GM19351 (cell line): ENCODE results near the gene PCP4.

Source experiments
- ATAC-seq: cut with Tn5 transposase; IDR thresholded peaks from one replicate; pipeline ENCODE4 v1.9.1; 2021; ENCODE audit warnings: mild to moderate bottlenecking, moderate library complexity; ENCODE audit not compliant: unreplicated experiment

PCP4 gene

DNA sequence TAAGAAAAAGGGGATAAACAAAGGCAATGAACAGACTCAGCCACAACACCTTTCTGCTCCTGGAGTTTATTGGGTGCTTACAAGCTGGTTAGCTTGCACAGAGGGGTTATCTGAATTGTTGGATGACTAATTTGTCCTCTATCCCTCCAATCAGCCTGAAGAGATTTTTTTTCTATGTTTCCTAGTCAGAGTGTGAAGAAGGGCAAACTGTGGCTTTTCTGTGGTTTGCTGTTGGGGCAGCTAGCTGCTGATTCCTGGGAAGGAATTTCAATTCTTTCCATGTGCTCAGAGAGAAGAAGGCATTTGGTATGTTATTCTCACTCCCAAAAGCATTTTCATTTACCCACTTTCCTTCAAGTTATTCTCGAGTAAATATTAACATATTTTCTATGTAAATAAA, 48.6 kb downstream of the PCP4 start:
- ATAC-seq, result no peak

DNA sequence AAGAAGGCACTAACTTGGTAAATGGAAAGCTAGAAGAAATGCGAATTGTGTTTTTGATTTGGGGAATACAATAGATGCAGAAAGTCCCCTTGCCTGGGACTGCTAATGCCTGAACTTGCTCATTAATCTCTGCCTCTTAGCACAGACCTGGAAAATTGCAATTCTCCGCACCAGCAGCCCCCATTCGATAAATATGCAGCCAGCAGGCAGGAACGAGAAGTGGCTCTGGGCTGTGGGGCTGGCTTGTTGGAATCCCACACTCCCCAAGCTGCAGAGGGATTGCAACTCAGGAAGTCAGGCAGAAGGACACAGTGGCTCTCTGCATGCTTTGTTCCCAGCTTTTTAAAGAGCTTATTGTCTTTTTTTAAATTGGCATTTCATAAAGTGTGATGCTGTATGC, 51.3 kb downstream of the PCP4 start:
- ATAC-seq, result no peak

DNA sequence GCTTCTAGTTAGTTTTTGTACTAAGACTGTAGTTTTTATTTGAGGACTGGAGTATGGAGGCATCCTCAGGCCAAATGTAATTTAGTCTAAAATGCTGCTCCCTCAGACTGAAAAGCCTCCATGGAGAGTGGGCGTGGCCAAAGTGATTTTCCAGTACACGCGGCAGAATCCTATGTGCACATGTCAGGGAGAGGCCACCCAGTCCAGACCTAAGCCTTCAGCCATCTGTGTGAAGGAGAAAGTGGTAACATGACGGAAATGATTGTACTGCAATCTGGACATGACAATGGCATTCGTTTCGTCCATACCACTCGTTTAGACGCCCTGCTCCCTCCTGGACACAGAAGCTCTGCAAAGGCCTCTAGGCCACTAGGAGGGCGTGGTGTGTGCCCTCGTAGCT, 56.2 kb downstream of the PCP4 start:
- ATAC-seq, result no peak

DNA sequence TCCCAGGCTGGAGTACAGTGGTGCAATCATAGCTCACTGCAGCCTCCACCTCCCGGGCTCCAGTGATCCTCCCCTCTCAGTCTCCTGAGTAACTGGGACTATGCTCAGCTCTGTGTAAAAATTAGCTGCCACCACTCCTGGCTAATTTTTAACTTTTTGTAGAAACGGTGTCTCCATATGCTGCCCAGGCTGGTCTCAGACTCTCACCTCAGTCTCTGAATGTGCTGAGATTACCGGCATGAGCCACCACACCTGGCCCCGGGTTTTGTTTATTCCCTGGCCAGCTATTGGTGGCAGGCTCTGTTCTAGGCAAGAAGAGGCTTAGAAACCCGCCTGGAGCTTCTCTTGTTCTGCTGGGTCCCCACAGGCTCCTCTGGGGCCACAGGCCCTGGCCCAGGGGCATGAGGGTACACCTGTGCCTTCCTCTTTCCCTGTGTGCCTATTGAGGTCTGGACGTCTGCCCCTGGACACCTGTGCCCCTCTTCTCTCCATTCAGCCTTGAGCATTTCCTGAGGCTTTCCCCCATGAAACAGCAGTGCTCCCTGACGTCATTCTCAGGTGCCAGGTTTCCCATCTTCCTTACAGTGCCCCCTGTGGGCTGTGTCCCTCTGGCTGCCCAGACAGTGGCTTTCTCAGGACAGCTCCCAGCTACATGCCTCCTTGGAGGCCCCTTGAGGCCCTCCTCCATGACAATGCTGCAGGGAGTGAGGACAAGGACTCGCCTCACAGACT, 57.5 kb downstream of the PCP4 start:
- ATAC-seq, result no peak

DNA sequence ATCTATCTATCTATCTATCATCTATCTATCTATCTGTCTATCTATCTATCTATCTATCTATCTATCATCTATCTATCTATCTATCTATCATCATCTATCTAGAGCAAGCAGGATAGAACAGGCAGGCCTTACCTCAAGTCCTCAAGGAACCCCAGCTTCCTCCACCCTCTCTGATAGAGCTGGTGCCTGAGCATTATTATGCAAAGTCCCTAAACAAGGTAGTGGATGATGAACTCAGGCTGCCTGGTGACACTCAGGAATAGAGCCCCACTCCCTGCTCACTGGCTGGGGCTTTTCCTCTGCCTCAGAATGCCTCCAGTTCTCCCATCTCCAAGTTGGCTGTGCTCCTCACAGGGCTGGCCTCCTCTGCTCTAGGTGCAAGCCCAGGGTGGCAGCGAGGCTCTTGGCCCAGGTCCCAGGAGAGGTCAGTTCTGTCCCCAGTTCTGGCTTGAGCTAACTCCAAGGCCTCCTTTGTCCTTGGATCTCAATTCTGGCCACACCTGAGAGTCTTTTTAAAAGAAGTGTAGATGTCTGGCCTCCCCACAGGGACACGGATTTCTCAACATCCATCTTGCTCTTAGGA, 60.2 kb downstream of the PCP4 start:
- no peak for ATAC-seq

DNA sequence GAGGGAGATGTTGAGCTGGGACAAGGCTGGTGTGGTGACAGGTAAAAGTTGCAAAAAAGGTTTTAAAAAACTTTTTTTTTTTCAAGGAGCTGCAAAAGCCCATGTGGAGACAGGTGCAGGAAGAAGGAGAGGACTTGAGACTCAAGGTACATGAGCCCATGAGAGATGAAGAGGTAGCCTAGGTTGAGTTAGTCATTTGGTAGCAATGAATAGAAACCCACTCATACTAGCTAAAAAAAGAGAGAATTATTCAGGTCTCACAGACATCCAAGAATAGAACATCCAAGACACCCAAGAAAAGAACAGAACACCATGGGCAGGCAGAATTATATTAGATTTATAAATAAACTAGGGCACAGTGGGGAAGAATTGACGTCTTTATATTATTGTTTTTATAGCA, 65.1 kb downstream of the PCP4 start:
- no peak for ATAC-seq

DNA sequence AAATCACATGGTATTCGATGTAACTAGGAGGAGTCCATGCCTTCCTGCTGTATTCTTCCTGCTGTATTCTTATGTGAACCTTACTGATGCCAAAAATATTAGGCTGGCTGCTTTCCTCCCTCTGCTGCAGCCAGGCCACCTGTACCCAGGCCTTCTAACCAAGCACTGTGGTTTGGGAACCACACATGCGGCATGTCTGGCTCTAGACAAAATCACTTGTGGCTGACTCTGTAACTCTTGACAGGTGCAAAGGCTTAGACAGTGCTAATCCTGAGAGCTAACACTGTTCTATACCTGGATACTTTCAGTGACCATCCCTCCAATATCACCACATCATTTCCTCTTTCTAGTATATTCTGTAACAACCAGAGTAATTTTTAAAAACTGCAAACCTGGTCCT, 67.7 kb downstream of the PCP4 start:
- no peak for ATAC-seq

DNA sequence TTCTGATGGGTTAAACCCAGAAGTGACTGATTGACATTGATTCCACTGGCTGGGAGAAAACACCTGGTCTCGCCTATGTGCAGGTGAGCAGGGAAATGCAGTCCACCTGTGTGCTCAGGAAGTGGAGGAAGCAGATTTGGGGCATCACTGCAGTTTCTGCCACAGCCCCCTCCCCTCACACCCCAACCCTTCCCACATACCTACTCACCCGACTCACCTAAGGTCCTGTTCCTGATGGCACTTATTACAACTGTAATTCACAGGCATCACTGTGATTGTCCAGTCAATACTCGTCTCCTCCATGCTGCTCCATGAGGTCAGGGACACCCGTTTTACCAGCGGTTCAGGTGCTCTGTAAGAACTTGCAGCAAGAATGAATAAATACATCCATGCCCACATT, 68.5 kb downstream of the PCP4 start:
- ATAC-seq, result no peak

DNA sequence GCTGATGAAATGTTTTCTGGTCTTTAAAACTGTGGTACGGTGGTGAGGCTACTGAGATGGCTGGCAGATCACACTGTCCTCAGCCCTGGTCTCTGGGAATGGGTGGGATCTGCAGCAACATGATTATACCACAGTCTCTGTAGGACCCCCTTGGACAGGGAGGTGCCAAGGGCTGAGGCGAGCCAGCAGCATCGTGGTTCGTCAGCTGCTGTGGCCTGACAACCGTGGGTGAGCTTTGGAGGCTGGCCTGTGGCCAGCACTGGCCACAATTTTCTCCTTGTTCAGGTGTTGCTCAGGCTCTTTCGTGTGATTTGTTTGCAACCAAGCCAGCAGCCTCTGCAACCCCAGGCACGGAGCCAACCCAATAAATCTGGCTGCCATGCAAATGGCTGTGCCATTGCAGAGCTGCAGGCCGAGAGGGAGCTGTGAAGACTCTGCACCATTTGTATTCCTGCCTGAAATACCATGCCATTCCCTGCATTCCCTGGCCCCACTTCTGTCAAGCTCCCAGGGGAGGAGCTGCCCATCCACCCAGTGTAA, 70.9 kb downstream of the PCP4 start:
- ATAC-seq, result no peak

DNA sequence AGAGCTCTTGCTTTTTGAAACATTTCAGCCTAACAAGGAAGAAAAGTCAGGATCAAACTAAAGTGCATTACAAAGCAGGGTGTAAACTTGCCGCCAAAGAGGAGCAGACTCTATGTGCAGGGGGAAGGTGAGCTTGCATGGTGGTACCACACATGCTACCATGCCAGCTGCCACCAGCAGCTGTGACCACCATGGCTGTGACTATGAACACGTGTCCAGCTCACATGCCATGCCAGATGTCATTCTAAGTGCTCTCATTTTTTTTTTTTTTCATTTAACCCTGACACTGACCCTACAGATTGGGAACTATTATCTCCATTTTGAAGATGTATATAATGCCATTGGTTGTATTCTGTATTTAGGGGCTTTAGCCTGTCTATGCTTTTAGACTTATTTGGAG, 79.0 kb downstream of the PCP4 start:
- ATAC-seq, result no peak

DNA sequence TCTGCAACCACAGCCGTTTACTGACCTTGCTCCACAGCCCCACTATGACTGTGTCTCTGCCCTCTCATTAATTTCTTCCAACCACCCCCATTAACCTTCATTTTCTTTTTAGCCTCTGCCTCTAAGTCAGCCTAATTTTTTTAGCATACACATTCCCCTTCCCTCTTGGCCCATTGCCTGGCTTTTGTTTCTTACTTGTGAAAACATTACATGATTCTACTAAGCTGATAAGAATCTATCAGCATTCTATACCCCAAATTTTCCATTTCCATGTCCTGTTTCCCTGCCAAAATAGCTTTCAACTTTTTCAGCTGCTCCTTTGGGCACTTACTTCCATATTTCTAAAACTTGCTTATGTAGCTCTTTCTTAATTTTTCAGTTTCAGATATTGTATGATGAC, 79.8 kb downstream of the PCP4 start:
- no peak for ATAC-seq

DNA sequence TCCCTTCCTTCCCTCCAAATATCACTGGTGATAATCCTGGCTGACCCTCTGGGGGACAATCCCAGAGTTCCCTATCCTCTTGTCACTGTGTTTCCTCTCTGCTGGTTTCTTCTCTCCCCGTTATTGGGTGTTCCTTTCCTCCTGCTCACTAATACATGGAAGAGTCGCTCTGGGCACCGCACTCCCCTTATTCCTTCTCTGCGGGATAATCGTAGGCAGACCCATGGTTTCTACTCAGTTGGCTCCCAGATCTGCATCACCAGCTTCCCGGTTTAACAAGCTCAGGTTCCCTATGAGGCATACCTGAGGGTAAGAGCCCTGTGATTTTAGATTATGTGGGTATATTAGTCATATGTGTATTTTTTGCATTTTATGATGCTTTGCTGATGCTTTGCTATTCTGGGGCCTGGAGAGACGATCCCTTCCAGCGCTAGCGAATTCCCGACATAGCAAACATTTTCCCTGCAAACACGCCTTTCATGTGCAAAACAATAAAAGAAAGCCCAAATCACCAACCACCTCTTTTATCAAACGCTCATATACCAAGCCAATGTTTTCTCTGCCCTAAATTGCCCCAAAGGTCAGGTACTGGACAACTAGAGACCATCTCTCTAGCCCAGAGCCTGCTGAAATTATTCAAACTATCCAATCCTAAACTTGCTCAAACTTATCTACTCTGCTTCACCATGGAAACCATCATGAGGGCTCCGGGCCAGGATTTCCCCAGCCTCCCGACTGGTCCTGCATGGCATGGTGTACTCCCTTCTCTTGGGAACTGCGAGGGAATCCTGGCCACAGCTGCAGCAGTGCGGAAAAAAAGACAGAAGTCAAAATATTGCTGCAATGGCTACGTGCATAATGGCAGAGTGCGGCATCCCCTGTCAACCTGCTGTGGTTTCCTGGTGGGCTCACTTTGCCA, 84.2 kb downstream of the PCP4 start:
- no peak for ATAC-seq

DNA sequence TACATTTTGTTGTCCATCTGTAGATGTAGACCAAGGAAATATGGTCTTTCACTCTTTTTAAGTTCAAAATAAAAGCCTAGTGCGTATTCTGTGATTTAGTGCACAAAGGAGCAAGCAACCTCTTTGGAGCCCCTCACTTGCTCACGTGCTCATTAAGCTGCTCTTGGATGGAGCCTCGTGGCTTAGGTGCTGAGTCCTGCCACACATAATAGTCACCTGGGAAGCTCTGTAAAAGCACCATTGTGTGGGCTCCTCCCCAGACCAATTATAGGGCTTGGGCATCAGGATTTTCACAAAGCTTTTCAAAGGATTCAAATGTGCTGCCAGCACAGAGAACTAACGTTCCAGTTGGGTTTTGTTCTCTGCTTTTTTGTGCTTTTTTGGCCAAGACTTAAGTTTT, 85.0 kb downstream of the PCP4 start:
- ATAC-seq, result no peak

DNA sequence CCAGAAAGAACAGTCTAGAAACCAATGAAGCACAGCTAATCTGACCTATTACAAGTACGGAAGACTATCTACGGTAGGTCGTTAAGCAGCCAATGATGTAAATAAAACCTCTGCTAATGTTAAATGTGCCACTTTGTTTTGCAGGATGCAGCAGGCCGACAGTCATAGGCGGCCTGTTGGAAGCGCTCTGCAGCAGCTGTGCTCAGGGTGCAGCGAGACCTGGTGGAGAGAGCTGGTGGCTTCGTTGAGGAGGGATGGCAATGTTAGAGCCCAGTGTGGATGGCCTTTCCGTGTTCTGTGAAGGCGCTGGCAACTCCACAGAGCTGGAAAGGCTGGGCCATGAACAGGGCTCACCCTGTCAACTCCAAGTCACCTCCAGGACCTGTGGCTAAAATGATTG, 87.3 kb downstream of the PCP4 start:
- no peak for ATAC-seq

DNA sequence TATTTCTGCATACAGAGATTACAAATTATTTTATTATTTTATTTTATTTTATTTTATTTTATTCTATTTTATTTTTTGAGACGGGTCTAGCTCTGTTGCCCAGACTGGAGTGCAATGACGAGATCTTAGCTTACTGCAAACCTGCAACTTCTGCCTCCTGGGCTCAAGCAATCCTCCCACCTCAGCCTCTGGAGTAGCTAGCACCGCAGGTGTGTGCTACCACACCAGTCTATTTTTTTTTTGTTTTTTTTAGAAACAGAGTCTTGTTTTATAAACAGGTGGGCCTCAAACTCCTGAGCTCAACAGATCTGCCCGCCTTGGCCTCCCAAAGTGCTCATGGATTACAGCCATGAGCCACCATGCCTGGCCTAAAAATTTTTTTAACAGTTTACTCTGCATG, 88.1 kb downstream of the PCP4 start:
- no peak for ATAC-seq

DNA sequence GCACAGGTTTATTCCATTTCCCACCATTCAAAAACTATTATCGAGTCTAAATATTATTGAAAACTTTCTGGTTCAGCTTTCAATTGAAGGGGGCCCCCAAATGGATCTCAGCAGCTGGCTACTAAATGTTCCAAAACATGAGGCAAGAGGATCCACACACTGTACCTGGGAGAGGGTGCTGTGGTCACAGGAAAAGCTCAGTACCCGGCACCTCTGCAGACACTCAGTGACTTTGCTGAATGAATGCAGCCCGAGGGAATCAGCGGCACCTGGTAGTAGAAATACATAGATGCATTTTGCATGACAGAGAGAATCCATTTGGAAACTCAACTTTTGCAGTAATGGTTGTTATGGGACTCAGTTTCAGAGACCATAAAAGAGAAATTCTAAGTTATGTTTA, 89.3 kb downstream of the PCP4 start:
- no peak for ATAC-seq

DNA sequence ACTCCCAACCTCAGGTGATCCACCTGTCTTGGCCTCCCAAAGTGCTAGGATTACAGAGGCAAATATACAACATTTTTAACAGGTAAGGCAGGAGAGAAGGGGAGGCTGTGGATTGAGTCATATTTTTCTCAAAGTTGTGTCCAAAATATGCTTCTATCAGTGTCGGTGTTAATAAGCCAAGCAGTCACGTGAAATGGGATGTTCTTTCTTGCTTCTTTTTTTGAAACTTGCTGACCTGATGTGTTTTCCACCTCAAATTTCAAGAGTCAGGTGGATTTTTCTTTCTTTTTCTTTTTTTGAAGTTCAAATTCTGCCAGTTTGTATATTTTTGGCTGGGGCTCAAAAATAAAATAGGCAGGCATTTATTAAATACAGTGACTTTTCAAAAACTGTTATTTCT, 91.5 kb downstream of the PCP4 start:
- no peak for ATAC-seq

DNA sequence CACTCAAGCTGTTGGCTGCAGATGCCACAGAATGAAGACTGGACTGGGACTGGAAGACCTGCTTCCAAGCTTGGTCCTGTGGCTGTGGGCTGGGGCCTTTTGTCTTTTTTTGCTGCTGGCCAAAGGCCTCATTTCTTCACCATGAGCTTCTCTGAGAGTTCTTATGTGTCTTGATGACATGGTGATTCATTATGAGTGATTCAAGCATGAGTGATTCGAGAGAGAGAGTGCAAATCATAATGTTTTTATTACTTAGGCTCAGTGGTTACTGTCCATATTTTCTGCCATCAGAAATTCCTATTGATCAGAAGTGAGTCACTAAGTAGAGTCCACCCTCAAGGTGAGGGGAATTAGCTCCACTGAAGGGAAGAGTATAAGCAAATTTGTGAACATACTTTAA, 94.0 kb downstream of the PCP4 start:
- ATAC-seq, result no peak

DNA sequence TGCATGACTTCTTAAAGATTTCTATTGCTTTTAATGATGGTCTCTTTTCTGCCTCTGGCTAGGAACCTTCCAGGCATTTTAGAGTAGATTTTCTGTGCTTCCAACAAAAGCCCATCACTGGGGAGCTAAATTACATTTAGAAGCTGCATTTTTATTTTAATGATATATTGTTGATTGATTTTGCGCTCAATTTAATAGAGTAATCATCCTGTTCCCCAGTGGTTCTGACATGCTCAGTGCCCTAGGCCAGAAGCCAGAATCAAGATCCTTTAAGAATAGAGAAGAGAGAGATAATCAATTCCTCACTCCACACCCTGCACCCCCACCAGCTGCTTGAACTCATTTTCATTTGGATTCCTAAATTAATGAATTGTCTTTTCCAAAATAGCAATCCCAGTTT, 97.8 kb downstream of the PCP4 start:
- no peak for ATAC-seq

DNA sequence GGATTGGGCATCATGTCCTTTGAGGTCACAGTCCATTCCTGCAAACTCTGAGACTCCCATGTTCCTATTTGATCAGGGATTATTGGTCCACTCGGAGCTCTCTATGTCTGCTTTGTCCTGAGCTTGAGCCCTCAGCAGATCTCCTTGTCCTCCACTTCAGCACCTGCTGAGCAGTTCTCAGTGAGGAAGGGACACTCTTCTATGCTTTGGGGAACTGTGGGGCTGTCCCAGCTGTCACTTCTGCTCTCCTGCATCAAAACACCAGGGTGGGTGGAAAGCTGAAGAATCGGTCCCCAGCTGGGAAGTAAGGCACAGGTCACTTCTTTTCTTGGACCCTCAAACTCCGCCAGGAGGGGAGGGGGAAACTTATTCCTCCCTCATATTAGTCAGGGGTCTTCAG, 99.5 kb downstream of the PCP4 start:
- no peak for ATAC-seq

DNA sequence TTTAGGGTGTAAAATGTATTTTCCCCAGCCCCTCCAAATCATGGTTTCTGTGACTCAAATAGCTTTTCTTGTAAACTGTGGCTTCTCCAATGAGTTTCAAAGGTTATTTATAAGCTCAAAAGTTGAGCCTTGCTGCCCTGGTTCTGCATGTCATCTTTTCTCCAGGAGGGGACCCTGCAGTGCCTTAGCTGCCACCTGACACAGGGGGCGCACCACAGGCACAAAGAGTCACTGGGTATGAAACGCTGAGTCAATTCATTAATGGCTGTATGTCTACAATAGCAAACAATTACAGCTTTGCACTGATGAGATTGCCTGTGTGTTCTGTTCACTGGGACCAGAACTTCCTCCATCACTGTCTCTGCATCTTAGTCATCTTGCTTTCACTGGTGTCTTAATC, 100.8 kb downstream of the PCP4 start:
- no peak for ATAC-seq
